HepG2 (cell line): ENCODE data around the gene VRK2. TPM values are rescaled to one million over a fixed set of nuclear protein-coding genes. Genes with fewer than 3 reads are reported as not detected.
A peak's percentile ranks its signal among the peaks of the same experiment; 100 is the strongest.

Experiments
- BHLHE40 ChIP-seq: IDR thresholded peaks from 2 replicates; pipeline ENCODE4 v1.6.1; 2011; ENCODE audit warnings: low read length, improper control_type of control experiment
- BRD4 ChIP-seq: sonication (generic); formaldehyde crosslinking; IDR thresholded peaks from 2 replicates; pipeline ENCODE4 v1.4.0; 2020; ENCODE audit warnings: missing genetic modification reagents
- CHCHD3 ChIP-seq: sonication (generic); formaldehyde crosslinking; IDR thresholded peaks from 2 replicates; pipeline ENCODE4 v1.8.0; 2022; ENCODE audit warnings: mild to moderate bottlenecking, missing genetic modification reagents, moderate library complexity
- ETV6 ChIP-seq: sonication (generic); formaldehyde crosslinking; conservative IDR thresholded peaks from 2 replicates; pipeline ENCODE4 v1.4.0; 2020; ENCODE audit warnings: missing genetic modification reagents
- GPBP1L1 ChIP-seq: sonication (generic); formaldehyde crosslinking; IDR thresholded peaks from 2 replicates; pipeline ENCODE4 v1.5.0; 2020; ENCODE audit warnings: mild to moderate bottlenecking, missing genetic modification reagents
- HNF4A ChIP-seq: sonication (generic); formaldehyde crosslinking; IDR thresholded peaks from 2 replicates; pipeline ENCODE4 v1.4.0; 2020; ENCODE audit warnings: missing genetic modification reagents
- MAF1 ChIP-seq: sonication (generic); formaldehyde crosslinking; IDR thresholded peaks from 2 replicates; pipeline ENCODE4 v1.5.0; 2020; ENCODE audit warnings: missing genetic modification reagents, borderline replicate concordance
- MYNN ChIP-seq: sonication (generic); formaldehyde crosslinking; IDR thresholded peaks from 2 replicates; pipeline ENCODE4 v1.4.0; 2020; ENCODE audit warnings: mild to moderate bottlenecking, low read depth, missing genetic modification reagents
- NFKB2 ChIP-seq: sonication (generic); formaldehyde crosslinking; IDR thresholded peaks from 2 replicates; pipeline ENCODE4 v1.4.0; 2020; ENCODE audit warnings: missing genetic modification reagents, borderline replicate concordance
- NRL ChIP-seq: sonication (generic); formaldehyde crosslinking; IDR thresholded peaks from 2 replicates; pipeline ENCODE4 v1.5.0; 2020; ENCODE audit warnings: missing genetic modification reagents, mild to moderate bottlenecking, moderate library complexity, borderline replicate concordance
- PCBP2 ChIP-seq: fragments of 200-400 bp; formaldehyde crosslinking; optimal IDR thresholded peaks from 2 replicates; pipeline ENCODE3; 2018; ENCODE audit warnings: low read length, low read depth; ENCODE audit not compliant: poor library complexity, severe bottlenecking
- RBM39 ChIP-seq: fragments of 200-400 bp; formaldehyde crosslinking; IDR thresholded peaks from one replicate; pipeline ENCODE4 v1.6.1; 2018; ENCODE audit warnings: antibody characterized with exemption, mild to moderate bottlenecking, low read depth, low read length; ENCODE audit not compliant: poor library complexity, severe bottlenecking
- SRSF1 ChIP-seq: fragments of 200-400 bp; formaldehyde crosslinking; optimal IDR thresholded peaks from 2 replicates; pipeline ENCODE3; 2017; ENCODE audit warnings: mild to moderate bottlenecking, low read depth, low read length, moderate library complexity
- THAP11 ChIP-seq: IDR thresholded peaks from 2 replicates; pipeline ENCODE4 v1.6.1; 2016; ENCODE audit warnings: missing biosample characterization, missing genetic modification reagents
- THYN1 ChIP-seq: sonication (generic); formaldehyde crosslinking; IDR thresholded peaks from 2 replicates; pipeline ENCODE4 v1.8.1; 2023; ENCODE audit warnings: low read depth, mild to moderate bottlenecking, moderate library complexity, missing genetic modification reagents, borderline replicate concordance
- ZNF10 ChIP-seq: sonication (generic); formaldehyde crosslinking; IDR thresholded peaks from 2 replicates; pipeline ENCODE4 v1.4.0; 2020; ENCODE audit warnings: mild to moderate bottlenecking, low read depth, missing genetic modification reagents, borderline replicate concordance
- ZNF224 ChIP-seq: sonication (generic); formaldehyde crosslinking; IDR thresholded peaks from 2 replicates; pipeline ENCODE4 v1.5.0; 2020; ENCODE audit warnings: mild to moderate bottlenecking, missing genetic modification reagents
- ZNF354B ChIP-seq: sonication (generic); formaldehyde crosslinking; IDR thresholded peaks from 2 replicates; pipeline ENCODE4 v1.8.0; 2022; ENCODE audit warnings: mild to moderate bottlenecking, missing genetic modification reagents
- ZNF383 ChIP-seq: sonication (generic); formaldehyde crosslinking; IDR thresholded peaks from 2 replicates; pipeline ENCODE4 v1.4.0; 2020; ENCODE audit warnings: missing genetic modification reagents, mild to moderate bottlenecking, borderline replicate concordance
- ZNF441 ChIP-seq: sonication (generic); formaldehyde crosslinking; IDR thresholded peaks from 2 replicates; pipeline ENCODE4 v1.7.0; 2021; ENCODE audit warnings: missing genetic modification reagents, borderline replicate concordance
- polyA plus RNA-seq, 8 experiments: library from polyadenylated mRNA; depleted of rRNA in 3 of 8; stranded (reverse) in 7 of 8; unstranded in 1 of 8; fragments of >200 nt; fragmentation: Illumina TruSeq in 4 of 8; extraction: Trizol in 4 of 8; gene quantifications; 2 replicates each; pipeline versions ENCODE4 v1.2.1 to v1.2.3, GENCODE V29; 2011 to 2016; ENCODE audit warnings: low read depth in 4 of 8, missing spikeins in 1 of 8, mixed read lengths in 1 of 8; ENCODE audit not compliant: insufficient read depth in 1 of 8
- total RNA-seq, 5 experiments: library from RNA; depleted of rRNA; stranded (reverse); fragments of >200 nt; fragmentation: Illumina TruSeq; extraction: Trizol; gene quantifications; 2 replicates each; pipeline ENCODE4 v1.2.3, GENCODE V29; 2016; ENCODE audit warnings: low read depth in 1 of 5
- TF ChIP-seq, protein P1 (sequence below): sonication (generic); formaldehyde crosslinking; IDR thresholded peaks from 2 replicates; pipeline ENCODE4 v1.4.0; 2020; ENCODE audit warnings: missing genetic modification reagents
- TF ChIP-seq, protein P2 (sequence below): sonication (generic); formaldehyde crosslinking; IDR thresholded peaks from 2 replicates; pipeline ENCODE4; 2020; ENCODE audit warnings: missing genetic modification reagents, mild to moderate bottlenecking, borderline replicate concordance
- TF ChIP-seq, protein P3 (sequence below): sonication (generic); formaldehyde crosslinking; IDR thresholded peaks from 2 replicates; pipeline ENCODE4 v1.8.0; 2022; ENCODE audit warnings: missing genetic modification reagents, low read depth, mild to moderate bottlenecking, borderline replicate concordance
- TF ChIP-seq, protein P4 (sequence below): sonication (generic); formaldehyde crosslinking; conservative IDR thresholded peaks from 2 replicates; pipeline ENCODE4 v1.4.0; 2020; ENCODE audit warnings: missing genetic modification reagents

Gene VRK2
- total and polyA plus RNA-seq, 2 of the 13 experiments (the other 11 are each of a cell fraction or from before 2014, with no cell fraction given), result 13.3 to 29.1 TPM

- TF ChIP-seq, protein P1, sequence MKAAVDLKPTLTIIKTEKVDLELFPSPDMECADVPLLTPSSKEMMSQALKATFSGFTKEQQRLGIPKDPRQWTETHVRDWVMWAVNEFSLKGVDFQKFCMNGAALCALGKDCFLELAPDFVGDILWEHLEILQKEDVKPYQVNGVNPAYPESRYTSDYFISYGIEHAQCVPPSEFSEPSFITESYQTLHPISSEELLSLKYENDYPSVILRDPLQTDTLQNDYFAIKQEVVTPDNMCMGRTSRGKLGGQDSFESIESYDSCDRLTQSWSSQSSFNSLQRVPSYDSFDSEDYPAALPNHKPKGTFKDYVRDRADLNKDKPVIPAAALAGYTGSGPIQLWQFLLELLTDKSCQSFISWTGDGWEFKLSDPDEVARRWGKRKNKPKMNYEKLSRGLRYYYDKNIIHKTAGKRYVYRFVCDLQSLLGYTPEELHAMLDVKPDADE (CRISPR knock-in tag), result peak; percentile 17; the same call in 1 of the 2 replicates
- TF ChIP-seq CHCHD3 (CRISPR knock-in tag) (no peak), MYNN (CRISPR knock-in tag) (no peak), MAF1 (CRISPR knock-in tag) (no peak), ZNF354B (CRISPR knock-in tag) (peak; percentile 92; the same call in 1 of the 2 replicates), GPBP1L1 (CRISPR knock-in tag) (no peak), PCBP2 (no peak), BRD4 (CRISPR knock-in tag) (peak; percentile 6; the same call in 1 of the 2 replicates), THYN1 (no peak), RBM39 (no peak), ZNF441 (CRISPR knock-in tag) (no peak; the same call in 1 of the 2 replicates), NRL (no peak), ZNF10 (no peak), ZNF383 (CRISPR knock-in tag) (no peak), ZNF224 (peak; percentile 37; the same call in 1 of the 2 replicates), BHLHE40 (no peak), SRSF1 (peak; percentile 31), THAP11 (no peak), NFKB2 (CRISPR knock-in tag) (no peak), HNF4A (CRISPR knock-in tag) (no peak), ETV6 (CRISPR knock-in tag) (no peak)
- TF ChIP-seq, protein P2, sequence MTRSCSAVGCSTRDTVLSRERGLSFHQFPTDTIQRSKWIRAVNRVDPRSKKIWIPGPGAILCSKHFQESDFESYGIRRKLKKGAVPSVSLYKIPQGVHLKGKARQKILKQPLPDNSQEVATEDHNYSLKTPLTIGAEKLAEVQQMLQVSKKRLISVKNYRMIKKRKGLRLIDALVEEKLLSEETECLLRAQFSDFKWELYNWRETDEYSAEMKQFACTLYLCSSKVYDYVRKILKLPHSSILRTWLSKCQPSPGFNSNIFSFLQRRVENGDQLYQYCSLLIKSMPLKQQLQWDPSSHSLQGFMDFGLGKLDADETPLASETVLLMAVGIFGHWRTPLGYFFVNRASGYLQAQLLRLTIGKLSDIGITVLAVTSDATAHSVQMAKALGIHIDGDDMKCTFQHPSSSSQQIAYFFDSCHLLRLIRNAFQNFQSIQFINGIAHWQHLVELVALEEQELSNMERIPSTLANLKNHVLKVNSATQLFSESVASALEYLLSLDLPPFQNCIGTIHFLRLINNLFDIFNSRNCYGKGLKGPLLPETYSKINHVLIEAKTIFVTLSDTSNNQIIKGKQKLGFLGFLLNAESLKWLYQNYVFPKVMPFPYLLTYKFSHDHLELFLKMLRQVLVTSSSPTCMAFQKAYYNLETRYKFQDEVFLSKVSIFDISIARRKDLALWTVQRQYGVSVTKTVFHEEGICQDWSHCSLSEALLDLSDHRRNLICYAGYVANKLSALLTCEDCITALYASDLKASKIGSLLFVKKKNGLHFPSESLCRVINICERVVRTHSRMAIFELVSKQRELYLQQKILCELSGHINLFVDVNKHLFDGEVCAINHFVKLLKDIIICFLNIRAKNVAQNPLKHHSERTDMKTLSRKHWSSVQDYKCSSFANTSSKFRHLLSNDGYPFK (CRISPR knock-in tag), result no peak
- TF ChIP-seq, protein P3, sequence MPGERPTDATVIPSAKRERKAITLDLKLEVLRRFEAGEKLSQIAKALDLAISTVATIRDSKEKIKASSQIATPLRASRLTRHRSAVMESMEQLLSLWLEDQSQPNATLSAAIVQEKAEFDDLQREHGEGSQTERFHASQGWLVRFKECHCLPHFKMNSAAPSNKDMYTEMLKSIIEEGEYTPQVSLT (CRISPR knock-in tag), result peak; percentile 1; the same call in 1 of the 2 replicates
- TF ChIP-seq, protein P4, sequence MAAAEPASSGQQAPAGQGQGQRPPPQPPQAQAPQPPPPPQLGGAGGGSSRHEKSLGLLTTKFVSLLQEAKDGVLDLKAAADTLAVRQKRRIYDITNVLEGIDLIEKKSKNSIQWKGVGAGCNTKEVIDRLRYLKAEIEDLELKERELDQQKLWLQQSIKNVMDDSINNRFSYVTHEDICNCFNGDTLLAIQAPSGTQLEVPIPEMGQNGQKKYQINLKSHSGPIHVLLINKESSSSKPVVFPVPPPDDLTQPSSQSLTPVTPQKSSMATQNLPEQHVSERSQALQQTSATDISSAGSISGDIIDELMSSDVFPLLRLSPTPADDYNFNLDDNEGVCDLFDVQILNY (CRISPR knock-in tag), result no peak
Observed at GRCh38 chr2:58047373-58047935, 848 bp downstream of the VRK2 start (continued).
